ENCODE data around the gene PRUNE1. TPM values are rescaled to one million over a fixed set of nuclear protein-coding genes. Genes with fewer than 3 reads are reported as not detected.
A peak's percentile ranks its signal among the peaks of the same experiment; 100 is the strongest.

PRUNE1 gene
- total RNA-seq, 1 donor, result 22.6 TPM

DNA sequence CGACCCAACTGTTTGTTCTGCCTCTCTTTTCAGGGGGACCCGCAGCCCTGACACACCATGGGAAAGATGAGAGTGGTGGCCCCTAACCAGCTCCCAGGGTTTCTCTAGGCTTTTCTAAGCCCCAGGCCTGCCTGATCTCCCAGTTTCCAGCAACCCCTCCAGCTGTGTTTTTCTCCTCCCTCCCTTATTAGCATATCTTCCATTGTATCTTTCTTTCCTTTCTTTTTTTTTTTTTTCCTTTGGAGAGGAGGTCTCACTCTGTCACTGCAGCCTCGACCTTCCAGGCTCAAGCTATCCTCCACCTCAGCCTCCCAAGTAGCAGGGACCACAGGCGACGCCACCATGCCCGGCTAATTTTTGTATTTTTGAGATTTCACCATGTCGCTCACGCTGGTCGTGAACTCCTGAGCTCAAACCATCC, 31.8 kb upstream of the PRUNE1 start:
- no peak for DNase-seq (ENCODE audit: low read depth in 2 of 3, low spot score in 2 of 3)

- DNase-seq (ENCODE audit: low read depth in 2 of 3, low spot score in 2 of 3), result peak in 2 of 3 donors; percentile 91
Measured at GRCh38 chr1:150976879-150977694, 31.2 kb upstream of the PRUNE1 start.

GRCh38 chr1:150979092-150980056, 28.9 kb upstream of the PRUNE1 start:
- peak; percentile 69 to 96 (median 83) for DNase-seq (ENCODE audit: low read depth in 2 of 3, low spot score in 2 of 3)

DNA sequence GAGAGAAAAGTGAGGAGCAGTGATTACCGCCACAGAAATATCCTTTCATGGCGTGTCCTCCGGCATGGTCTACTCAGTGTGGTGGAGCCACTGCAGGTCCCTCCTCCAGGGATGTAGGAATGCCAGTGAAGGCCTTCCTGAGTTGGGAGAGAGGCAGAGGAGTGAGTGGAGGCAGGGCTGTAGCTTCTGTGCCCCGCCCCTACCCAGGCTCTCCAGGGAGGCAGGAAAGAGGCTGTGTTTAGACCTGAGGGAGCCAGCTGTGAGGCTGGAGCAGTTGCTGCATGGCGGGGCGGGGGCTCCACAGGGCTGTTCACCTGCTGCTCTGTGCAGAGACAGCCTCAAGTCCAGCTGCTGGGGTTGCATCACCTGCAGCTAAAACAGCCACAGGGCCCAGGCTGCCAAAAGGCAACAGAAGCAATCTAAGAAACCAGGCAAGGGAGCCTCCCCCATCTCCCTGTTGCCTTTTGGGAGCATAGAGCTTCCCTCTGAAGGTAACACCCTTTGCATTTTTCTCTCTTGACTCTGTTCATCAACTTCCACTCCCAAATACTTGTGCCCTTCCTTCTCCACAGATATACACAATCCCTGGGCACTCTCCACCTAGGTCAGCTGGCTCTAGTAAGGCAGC, 27.0 kb upstream of the PRUNE1 start:
- no peak for DNase-seq (ENCODE audit: low read depth in 2 of 3, low spot score in 2 of 3)

GRCh38 chr1:150981805-150982712, 26.2 kb upstream of the PRUNE1 start, which contains the start of gene ANXA9:
TSS of gene ANXA9 (plus strand) at chr1:150982292. CDS start at chr1:150983106, 814 bp downstream.
- no peak for DNase-seq (ENCODE audit: low read depth in 2 of 3, low spot score in 2 of 3)

GRCh38 chr1:150985179-150985825, 22.9 kb upstream of the PRUNE1 start:
- DNase-seq (ENCODE audit: low read depth in 2 of 3, low spot score in 2 of 3), result no peak

DNA sequence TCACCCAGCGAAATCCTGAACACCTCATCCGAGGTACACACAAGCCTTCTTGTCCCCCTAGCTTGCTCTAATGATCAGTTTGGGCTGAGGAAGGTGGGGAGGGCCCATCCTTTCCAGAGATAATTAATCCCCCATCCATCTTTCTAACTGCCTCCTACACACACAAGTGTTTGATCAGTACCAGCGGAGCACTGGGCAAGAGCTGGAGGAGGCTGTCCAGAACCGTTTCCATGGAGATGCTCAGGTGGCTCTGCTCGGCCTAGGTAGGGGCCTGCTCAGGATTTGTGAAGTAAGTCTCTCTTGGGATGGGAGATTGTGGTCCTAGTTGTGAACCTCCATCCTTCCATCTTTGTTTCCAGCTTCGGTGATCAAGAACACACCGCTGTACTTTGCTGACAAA, 20.3 kb upstream of the PRUNE1 start:
- DNase-seq (ENCODE audit: low read depth in 2 of 3, low spot score in 2 of 3), result no peak

DNA sequence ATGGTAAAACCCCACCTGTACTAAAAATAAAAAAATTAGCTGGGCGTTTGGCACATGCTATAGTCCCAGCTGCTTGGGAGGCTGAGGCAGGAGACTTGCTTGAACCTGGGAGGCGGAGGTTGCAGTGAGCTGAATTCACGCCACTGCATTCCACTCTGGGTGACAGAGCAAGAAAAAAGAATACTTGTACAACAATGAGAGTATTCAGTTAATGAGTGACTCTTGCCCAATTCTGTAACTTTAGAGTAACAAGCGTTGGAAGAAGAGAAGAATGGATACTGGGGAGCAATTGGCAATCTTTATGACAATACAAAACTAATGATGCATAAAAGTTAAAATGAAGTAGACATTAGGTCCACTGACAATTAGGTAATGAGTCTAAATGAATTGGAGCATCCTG, 15.6 kb upstream of the PRUNE1 start:
- DNase-seq (ENCODE audit: low read depth in 2 of 3, low spot score in 2 of 3), result no peak

DNA sequence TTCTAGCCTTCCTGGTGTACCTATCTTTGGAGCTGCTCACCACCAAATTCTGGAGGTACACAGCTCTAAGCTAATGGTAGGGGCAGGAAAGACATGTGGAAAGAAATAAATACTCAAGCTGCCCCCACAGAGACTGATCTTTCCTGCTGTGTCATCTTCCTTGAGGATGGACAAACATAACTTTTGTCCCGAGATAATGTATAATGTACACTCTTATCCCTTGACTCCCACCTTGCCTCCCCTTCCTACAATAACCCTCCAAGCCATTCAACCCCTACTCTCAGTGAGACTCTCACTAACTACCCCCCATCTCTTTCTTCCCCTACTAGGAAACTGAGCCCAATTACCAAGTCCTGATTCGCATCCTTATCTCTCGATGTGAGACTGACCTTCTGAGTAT, 14.0 kb upstream of the PRUNE1 start:
- no peak for DNase-seq (ENCODE audit: low read depth in 2 of 3, low spot score in 2 of 3)

DNA sequence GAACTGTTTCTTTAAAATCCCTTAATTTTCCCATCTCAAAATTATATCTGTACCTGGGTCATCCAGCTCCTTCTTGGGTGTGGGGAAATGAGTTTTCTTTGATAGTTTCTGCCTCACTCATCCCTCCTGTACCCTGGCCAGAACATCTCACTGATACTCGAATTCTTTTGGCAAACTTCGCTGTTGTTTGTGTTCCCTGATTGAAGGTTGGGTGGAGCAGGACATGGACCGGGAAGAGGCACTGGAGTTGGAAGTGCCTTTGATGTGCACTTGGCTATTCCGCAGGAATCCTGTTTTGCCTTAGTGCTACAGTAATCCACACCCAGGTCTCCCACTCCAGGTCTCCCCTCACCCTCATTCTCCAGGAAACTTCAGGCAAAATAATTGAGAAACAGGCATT, 12.8 kb upstream of the PRUNE1 start:
- DNase-seq (ENCODE audit: low read depth in 2 of 3, low spot score in 2 of 3), result no peak

DNA sequence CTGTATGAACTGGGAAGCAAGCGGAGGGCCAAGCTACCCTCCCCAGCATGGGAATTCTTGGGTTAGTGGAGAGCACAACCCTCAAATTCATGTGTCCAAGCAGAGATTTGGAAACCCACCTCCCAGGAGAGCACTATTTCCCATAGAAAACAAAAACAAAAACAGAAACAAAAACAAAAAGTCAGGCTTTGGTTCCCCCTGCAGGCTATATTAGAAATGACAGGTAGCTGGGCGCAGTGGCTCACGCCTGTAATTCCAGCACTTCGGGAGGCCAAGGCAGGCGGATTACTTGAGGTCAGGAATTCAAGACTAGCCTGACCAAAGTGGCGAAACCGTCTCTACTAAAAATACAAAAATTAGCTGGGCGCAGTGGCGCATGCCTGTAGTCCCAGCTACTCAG, 12.4 kb upstream of the PRUNE1 start:
- no peak for DNase-seq (ENCODE audit: low read depth in 2 of 3, low spot score in 2 of 3)

GRCh38 chr1:150997126-150997872, 10.9 kb upstream of the PRUNE1 start:
- no peak for DNase-seq (ENCODE audit: low read depth in 2 of 3, low spot score in 2 of 3)

DNA sequence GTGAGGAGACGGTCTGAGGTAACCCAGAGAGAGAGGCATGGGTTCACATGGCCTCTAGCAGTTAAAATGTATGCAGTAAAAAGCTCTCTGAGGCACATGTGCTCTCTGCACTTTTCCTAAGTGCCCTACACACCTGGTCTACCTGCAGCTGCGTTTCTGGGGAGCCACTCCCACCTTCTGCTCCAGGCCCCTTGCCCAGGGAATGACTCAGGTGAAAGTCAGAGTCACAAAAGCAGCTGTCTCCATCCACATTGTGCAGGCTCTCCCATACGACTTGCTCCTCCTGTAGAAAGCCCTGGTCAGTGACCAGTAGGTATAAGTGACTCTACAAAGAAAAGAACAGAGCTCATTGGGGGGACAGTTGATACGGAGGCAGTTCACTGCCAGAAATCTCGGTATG, 10.3 kb upstream of the PRUNE1 start:
- no peak for DNase-seq (ENCODE audit: low read depth in 2 of 3, low spot score in 2 of 3)

DNA sequence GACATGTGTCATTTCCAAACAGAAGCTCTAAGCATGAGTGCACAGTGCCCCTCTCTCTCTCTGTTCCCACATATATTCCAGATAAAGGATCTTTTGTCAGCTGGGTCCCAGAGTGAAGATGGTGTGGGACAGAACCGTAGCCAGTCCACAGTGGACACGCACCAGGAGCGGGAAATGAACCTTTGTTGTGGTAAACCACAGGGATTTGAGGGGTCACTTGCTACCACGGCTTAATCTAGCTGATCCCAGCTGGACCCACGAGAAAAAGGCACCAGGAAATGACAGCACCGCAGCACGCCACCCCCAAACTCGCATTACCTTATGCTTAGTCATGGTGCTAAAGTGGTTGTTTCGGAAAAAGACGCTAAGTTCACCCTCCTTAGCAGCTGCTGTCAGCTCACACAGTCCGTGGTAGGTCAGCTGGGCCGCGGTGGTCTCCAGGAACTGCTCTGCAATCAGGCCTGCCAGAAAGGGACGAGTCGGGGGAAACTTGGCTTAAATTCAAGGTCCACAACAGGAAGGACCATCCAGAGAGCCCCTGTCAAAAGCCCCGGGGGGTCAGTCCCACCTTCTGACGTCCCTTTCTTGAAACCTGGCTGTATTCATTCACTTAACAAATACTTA, 9.1 kb upstream of the PRUNE1 start:
- DNase-seq (ENCODE audit: low read depth in 2 of 3, low spot score in 2 of 3), result peak in 2 of 3 donors; percentile 74 to 80

- no peak for DNase-seq (ENCODE audit: low read depth in 2 of 3, low spot score in 2 of 3)
Measured at GRCh38 chr1:150999926-151000325, 8.3 kb upstream of the PRUNE1 start.

GRCh38 chr1:151000408-151000807, 7.8 kb upstream of the PRUNE1 start:
- DNase-seq (ENCODE audit: low read depth in 2 of 3, low spot score in 2 of 3), result no peak

- no peak for DNase-seq (ENCODE audit: low read depth in 2 of 3, low spot score in 2 of 3)
Measured at GRCh38 chr1:151001602-151002001, 6.6 kb upstream of the PRUNE1 start.

DNA sequence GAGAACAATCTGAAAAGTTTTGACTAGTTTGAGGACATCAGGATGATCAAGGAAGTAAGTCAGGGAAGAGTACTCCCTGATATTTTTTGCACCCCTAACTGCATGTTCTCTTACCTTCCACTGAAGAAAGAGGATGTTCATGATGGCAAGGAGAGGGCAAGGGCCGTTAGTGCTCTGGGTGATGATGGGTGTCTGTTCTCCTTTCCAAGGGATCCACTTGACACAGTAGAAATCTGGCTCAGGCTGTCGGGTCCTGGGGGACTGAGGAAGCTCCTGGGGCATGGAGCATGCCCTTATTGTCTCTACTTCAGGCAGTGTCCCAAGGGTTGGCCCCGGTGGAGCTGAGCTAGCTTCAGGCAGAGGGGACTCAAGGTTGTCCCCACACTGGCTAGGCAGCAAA, 6.2 kb upstream of the PRUNE1 start:
- DNase-seq (ENCODE audit: low read depth in 2 of 3, low spot score in 2 of 3), result no peak
